ENCODE results near the gene EYA3.

The EYA3 gene

DNA sequence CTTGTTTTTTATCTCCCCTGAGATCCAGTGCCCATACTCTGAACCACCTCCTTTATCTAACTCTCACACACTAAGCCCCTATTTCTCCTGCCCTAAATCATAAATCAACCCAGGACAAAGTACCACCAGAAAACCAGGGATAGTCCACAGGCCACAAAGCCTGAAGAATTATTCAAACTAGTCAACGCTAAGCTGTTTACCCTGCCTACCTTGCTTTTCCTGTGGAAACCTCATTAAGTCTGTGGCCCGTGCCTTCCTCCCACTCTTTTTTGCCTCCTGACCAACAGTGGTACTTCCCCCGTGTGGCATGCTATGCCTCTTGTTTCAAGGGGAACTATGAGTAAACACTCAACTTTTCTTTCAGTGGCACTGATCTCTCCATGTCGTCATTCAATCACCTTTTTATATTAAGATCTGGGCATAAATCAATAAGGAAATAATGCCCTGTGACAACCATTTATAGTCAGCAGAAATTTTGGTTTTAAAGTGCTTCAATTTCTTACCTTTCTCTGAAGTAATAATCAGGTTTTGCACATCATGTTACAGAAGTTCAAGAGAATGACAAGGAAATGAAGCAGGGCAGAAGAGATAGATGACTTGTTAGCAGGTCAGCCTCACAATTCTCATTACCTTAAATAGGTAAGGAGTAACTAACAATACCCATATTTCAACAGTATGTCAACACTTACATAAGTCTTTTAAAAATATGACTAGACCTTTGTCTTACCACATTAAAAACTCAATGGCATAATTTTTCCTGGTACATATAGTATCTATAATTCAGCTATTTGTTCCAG, 32.1 kb downstream of the EYA3 start:
- Histone ChIP-seq H3K27me3 (ENCODE audit: control insufficient read depth in 5 of 5, insufficient read depth in 4 of 5, low read length in 5 of 5) (no peaks in the 10 kb centered on the region), H3K9me3 (ENCODE audit: control insufficient read depth in 5 of 5, low read length in 5 of 5) (no peaks in the 10 kb centered on the region), H3K27ac (ENCODE audit: low read depth, low read length) (no peak overlapping the region)

GRCh38 chr1:28050776-28051175, 37.6 kb downstream of the EYA3 start:
- no peak overlapping the region for H3K27ac ChIP-seq (ENCODE audit: low read depth, low read length)
- peaks cover 0 to 5% (median 0%) of the 10 kb centered on the region in 5 donors for H3K4me1 ChIP-seq (ENCODE audit: control insufficient read depth in 5 of 5, insufficient read depth in 5 of 5, low read length in 5 of 5)

More for the DNA sequence above, 32.1 kb downstream of the EYA3 start:
- H3K9ac ChIP-seq (ENCODE audit: low read length in 5 of 5): no peak overlapping the region
- H3K36me3 ChIP-seq (ENCODE audit: control insufficient read depth in 5 of 5, insufficient read depth in 5 of 5, low read length in 5 of 5): peaks cover 0 to 15% (median 4%) of the 10 kb centered on the region in 5 donors
- H3K4me1 ChIP-seq (ENCODE audit: control insufficient read depth in 5 of 5, insufficient read depth in 5 of 5, low read length in 5 of 5): peaks cover 0 to 2% (median 0%) of the 10 kb centered on the region in 5 donors
- no peak overlapping the region for H3K4me3 ChIP-seq (ENCODE audit: low read depth in 1 of 5, low read length in 5 of 5)

DNA sequence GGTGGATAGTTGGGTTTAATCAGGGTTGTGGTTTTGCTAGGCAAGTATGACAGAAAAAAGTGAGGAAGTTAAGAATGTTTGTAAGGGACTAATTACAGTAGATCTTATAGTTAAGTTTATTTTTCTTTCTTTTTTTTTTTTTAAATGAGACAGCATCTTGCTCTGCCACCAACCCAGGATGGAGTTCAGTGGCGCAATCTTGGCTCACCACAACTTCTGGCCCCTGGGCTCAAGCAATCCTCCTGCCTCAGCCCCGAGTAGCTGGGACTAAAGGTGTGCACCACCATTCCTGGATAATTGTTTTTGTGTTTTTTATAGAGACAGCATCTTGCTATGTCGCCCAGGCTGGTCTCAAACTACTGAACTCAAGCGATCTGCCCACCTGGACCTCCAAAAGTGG, 41.7 kb downstream of the EYA3 start:
- peaks cover 9 to 24% (median 15%) of the 10 kb centered on the region in 5 donors for H3K36me3 ChIP-seq (ENCODE audit: control insufficient read depth in 5 of 5, insufficient read depth in 5 of 5, low read length in 5 of 5)
- H3K9ac ChIP-seq (ENCODE audit: low read length in 5 of 5): no peak overlapping the region
- peaks cover 0 to 5% (median 0%) of the 10 kb centered on the region in 5 donors for H3K4me1 ChIP-seq (ENCODE audit: control insufficient read depth in 5 of 5, insufficient read depth in 5 of 5, low read length in 5 of 5)
- no peaks in the 10 kb centered on the region for H3K9me3 ChIP-seq (ENCODE audit: control insufficient read depth in 5 of 5, low read length in 5 of 5)
- no peaks in the 10 kb centered on the region for H3K27me3 ChIP-seq (ENCODE audit: control insufficient read depth in 5 of 5, insufficient read depth in 4 of 5, low read length in 5 of 5)
- H3K27ac ChIP-seq (ENCODE audit: low read depth, low read length): no peak overlapping the region
- H3K4me3 ChIP-seq (ENCODE audit: low read depth in 1 of 5, low read length in 5 of 5): no peak overlapping the region

More at GRCh38 chr1:28050776-28051175, 37.6 kb downstream of the EYA3 start:
- no peaks in the 10 kb centered on the region for H3K27me3 ChIP-seq (ENCODE audit: control insufficient read depth in 5 of 5, insufficient read depth in 4 of 5, low read length in 5 of 5)
- H3K9me3 ChIP-seq (ENCODE audit: control insufficient read depth in 5 of 5, low read length in 5 of 5): no peaks in the 10 kb centered on the region
- peak overlapping the region in 2 of 5 donors; percentile 37 to 51 for H3K9ac ChIP-seq (ENCODE audit: low read length in 5 of 5)
- peaks cover 9 to 15% (median 13%) of the 10 kb centered on the region in 5 donors for H3K36me3 ChIP-seq (ENCODE audit: control insufficient read depth in 5 of 5, insufficient read depth in 5 of 5, low read length in 5 of 5)
- H3K4me3 ChIP-seq (ENCODE audit: low read depth in 1 of 5, low read length in 5 of 5): no peak overlapping the region

- Histone ChIP-seq H3K9ac (ENCODE audit: low read length in 5 of 5) (no peak overlapping the region), H3K36me3 (ENCODE audit: control insufficient read depth in 5 of 5, insufficient read depth in 5 of 5, low read length in 5 of 5) (peaks cover 9 to 27% (median 17%) of the 10 kb centered on the region in 5 donors), H3K4me1 (ENCODE audit: control insufficient read depth in 5 of 5, insufficient read depth in 5 of 5, low read length in 5 of 5) (peaks cover 0 to 3% (median 0%) of the 10 kb centered on the region in 5 donors), H3K9me3 (ENCODE audit: control insufficient read depth in 5 of 5, low read length in 5 of 5) (no peaks in the 10 kb centered on the region), H3K27me3 (ENCODE audit: control insufficient read depth in 5 of 5, insufficient read depth in 4 of 5, low read length in 5 of 5) (no peaks in the 10 kb centered on the region), H3K4me3 (ENCODE audit: low read depth in 1 of 5, low read length in 5 of 5) (no peak overlapping the region), H3K27ac (ENCODE audit: low read depth, low read length) (no peak overlapping the region)
Measured at GRCh38 chr1:28045777-28046176, 42.6 kb downstream of the EYA3 start.

DNA sequence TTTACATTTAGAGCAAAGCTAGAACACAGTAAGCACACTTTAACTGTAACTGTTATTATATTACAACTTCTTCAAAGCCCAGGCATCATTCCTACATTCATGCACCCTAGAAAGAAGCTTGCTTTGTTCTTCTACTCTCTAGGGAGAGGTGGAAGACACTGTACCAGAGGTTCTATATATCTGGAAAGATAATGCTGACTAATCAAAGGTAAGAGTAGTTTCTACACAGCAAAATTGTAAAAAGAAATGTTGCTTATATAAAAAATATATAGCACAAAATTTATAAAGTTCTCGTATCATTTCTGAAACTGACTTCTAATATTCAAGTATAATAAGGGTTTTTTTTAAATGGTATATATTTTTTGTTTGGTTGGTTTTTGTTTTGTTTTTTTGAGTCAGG, 44.0 kb downstream of the EYA3 start:
- peaks cover 18 to 27% (median 20%) of the 10 kb centered on the region in 5 donors for H3K36me3 ChIP-seq (ENCODE audit: control insufficient read depth in 5 of 5, insufficient read depth in 5 of 5, low read length in 5 of 5)
- no peaks in the 10 kb centered on the region for H3K9me3 ChIP-seq (ENCODE audit: control insufficient read depth in 5 of 5, low read length in 5 of 5)
- no peaks in the 10 kb centered on the region for H3K4me1 ChIP-seq (ENCODE audit: control insufficient read depth in 5 of 5, insufficient read depth in 5 of 5, low read length in 5 of 5)
- H3K27ac ChIP-seq (ENCODE audit: low read depth, low read length): no peak overlapping the region
- H3K27me3 ChIP-seq (ENCODE audit: control insufficient read depth in 5 of 5, insufficient read depth in 4 of 5, low read length in 5 of 5): no peaks in the 10 kb centered on the region
- no peak overlapping the region for H3K9ac ChIP-seq (ENCODE audit: low read length in 5 of 5)
- no peak overlapping the region for H3K4me3 ChIP-seq (ENCODE audit: low read depth in 1 of 5, low read length in 5 of 5)

GRCh38 chr1:28039341-28039740, 49.1 kb downstream of the EYA3 start:
- H3K27ac ChIP-seq (ENCODE audit: low read depth, low read length): no peak overlapping the region
- H3K36me3 ChIP-seq (ENCODE audit: control insufficient read depth in 5 of 5, insufficient read depth in 5 of 5, low read length in 5 of 5): peaks cover 14 to 37% (median 32%) of the 10 kb centered on the region in 5 donors
- no peaks in the 10 kb centered on the region for H3K27me3 ChIP-seq (ENCODE audit: control insufficient read depth in 5 of 5, insufficient read depth in 4 of 5, low read length in 5 of 5)
- H3K9me3 ChIP-seq (ENCODE audit: control insufficient read depth in 5 of 5, low read length in 5 of 5): no peaks in the 10 kb centered on the region
- H3K4me3 ChIP-seq (ENCODE audit: low read depth in 1 of 5, low read length in 5 of 5): no peak overlapping the region
- no peaks in the 10 kb centered on the region for H3K4me1 ChIP-seq (ENCODE audit: control insufficient read depth in 5 of 5, insufficient read depth in 5 of 5, low read length in 5 of 5)
- no peak overlapping the region for H3K9ac ChIP-seq (ENCODE audit: low read length in 5 of 5)

DNA sequence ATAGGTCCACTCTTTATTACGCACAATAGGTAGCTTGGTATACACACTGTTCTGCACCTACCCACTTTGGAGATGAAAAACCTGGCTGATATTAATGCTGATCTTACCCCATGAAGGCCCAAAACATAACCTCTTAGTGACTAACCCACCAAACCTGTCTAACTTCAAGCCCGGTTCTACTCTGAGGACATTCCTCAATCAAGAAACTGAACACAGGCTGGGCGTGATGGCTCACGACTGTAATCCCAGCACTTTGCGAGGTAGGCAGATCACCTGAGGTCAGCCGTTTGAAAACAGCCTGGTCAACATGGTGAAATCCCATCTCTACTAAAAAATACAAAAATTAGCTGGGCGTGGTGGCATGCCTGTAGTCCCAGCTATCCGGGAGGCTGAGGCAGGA, 50.5 kb downstream of the EYA3 start:
- no peak overlapping the region for H3K27ac ChIP-seq (ENCODE audit: low read depth, low read length)
- H3K27me3 ChIP-seq (ENCODE audit: control insufficient read depth in 5 of 5, insufficient read depth in 4 of 5, low read length in 5 of 5): no peaks in the 10 kb centered on the region
- H3K9me3 ChIP-seq (ENCODE audit: control insufficient read depth in 5 of 5, low read length in 5 of 5): no peaks in the 10 kb centered on the region
- H3K9ac ChIP-seq (ENCODE audit: low read length in 5 of 5): no peak overlapping the region
- peaks cover 14 to 38% (median 32%) of the 10 kb centered on the region in 5 donors for H3K36me3 ChIP-seq (ENCODE audit: control insufficient read depth in 5 of 5, insufficient read depth in 5 of 5, low read length in 5 of 5)
- no peak overlapping the region for H3K4me3 ChIP-seq (ENCODE audit: low read depth in 1 of 5, low read length in 5 of 5)
- H3K4me1 ChIP-seq (ENCODE audit: control insufficient read depth in 5 of 5, insufficient read depth in 5 of 5, low read length in 5 of 5): no peaks in the 10 kb centered on the region

- Histone ChIP-seq H3K27me3 (ENCODE audit: control insufficient read depth in 5 of 5, insufficient read depth in 4 of 5, low read length in 5 of 5) (no peaks in the 10 kb centered on the region), H3K4me1 (ENCODE audit: control insufficient read depth in 5 of 5, insufficient read depth in 5 of 5, low read length in 5 of 5) (no peaks in the 10 kb centered on the region), H3K4me3 (ENCODE audit: low read depth in 1 of 5, low read length in 5 of 5) (no peak overlapping the region), H3K9ac (ENCODE audit: low read length in 5 of 5) (peak overlapping the region in 1 of 5 donors; percentile 16), H3K27ac (ENCODE audit: low read depth, low read length) (no peak overlapping the region), H3K9me3 (ENCODE audit: control insufficient read depth in 5 of 5, low read length in 5 of 5) (no peaks in the 10 kb centered on the region), H3K36me3 (ENCODE audit: control insufficient read depth in 5 of 5, insufficient read depth in 5 of 5, low read length in 5 of 5) (peaks cover 12 to 35% (median 29%) of the 10 kb centered on the region in 5 donors)
Measured at GRCh38 chr1:28037206-28037605, 51.2 kb downstream of the EYA3 start.

DNA sequence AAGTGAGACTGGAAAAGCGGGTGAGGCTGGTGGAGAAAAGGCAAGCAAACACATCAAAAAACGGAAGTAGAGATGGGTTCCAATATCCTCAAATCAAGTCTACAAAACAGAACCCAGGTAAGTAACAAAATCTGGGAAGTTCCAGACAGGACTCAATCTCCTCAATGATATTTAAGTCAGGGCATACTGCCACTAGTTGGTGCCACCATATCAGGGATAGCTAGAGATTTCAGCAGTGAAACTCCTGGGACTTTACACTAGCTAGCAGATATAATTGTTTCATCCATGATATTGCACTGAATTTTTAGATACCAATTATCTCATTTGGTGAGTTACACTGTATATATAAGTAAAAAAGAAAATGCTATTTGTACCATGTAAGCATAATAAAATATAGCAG, 52.0 kb downstream of the EYA3 start:
- Histone ChIP-seq H3K36me3 (ENCODE audit: control insufficient read depth in 5 of 5, insufficient read depth in 5 of 5, low read length in 5 of 5) (peaks cover 12 to 29% (median 28%) of the 10 kb centered on the region in 5 donors), H3K4me3 (ENCODE audit: low read depth in 1 of 5, low read length in 5 of 5) (no peak overlapping the region), H3K27me3 (ENCODE audit: control insufficient read depth in 5 of 5, insufficient read depth in 4 of 5, low read length in 5 of 5) (no peaks in the 10 kb centered on the region)

DNA sequence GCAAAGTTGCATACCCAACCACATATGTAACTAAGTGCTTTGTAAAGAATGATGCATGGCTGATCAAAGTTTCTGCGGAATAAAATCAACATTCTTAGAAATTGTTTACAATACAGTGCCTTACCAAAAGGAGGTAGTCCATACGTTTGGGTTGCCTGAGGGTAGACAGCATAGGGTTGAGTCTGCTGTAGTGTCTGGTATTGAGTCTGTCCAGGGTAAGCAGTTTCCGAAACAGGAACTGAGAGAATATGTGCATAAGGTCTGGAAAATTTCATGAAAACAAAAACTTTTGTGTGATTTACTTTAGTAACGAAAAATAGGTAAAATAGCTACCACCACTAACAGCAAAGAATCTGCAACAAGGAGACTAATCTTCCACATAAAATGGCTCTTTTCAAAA, 53.0 kb downstream of the EYA3 start:
- Histone ChIP-seq H3K9me3 (ENCODE audit: control insufficient read depth in 5 of 5, low read length in 5 of 5) (no peaks in the 10 kb centered on the region), H3K27me3 (ENCODE audit: control insufficient read depth in 5 of 5, insufficient read depth in 4 of 5, low read length in 5 of 5) (no peaks in the 10 kb centered on the region), H3K9ac (ENCODE audit: low read length in 5 of 5) (no peak overlapping the region), H3K27ac (ENCODE audit: low read depth, low read length) (no peak overlapping the region), H3K36me3 (ENCODE audit: control insufficient read depth in 5 of 5, insufficient read depth in 5 of 5, low read length in 5 of 5) (peaks cover 11 to 32% (median 23%) of the 10 kb centered on the region in 5 donors), H3K4me3 (ENCODE audit: low read depth in 1 of 5, low read length in 5 of 5) (no peak overlapping the region), H3K4me1 (ENCODE audit: control insufficient read depth in 5 of 5, insufficient read depth in 5 of 5, low read length in 5 of 5) (no peaks in the 10 kb centered on the region)

More for the DNA sequence above, 52.0 kb downstream of the EYA3 start:
- no peak overlapping the region for H3K9ac ChIP-seq (ENCODE audit: low read length in 5 of 5)
- H3K9me3 ChIP-seq (ENCODE audit: control insufficient read depth in 5 of 5, low read length in 5 of 5): no peaks in the 10 kb centered on the region
- H3K4me1 ChIP-seq (ENCODE audit: control insufficient read depth in 5 of 5, insufficient read depth in 5 of 5, low read length in 5 of 5): no peaks in the 10 kb centered on the region
- H3K27ac ChIP-seq (ENCODE audit: low read depth, low read length): no peak overlapping the region

Data from subcutaneous abdominal adipose tissue (tissue), 5 donors.